ENCODE results near the gene CDH23. TPM values are rescaled to one million over a fixed set of nuclear protein-coding genes. Genes with fewer than 3 reads are reported as not detected.

CDH23 gene
- total RNA-seq, 4 donors from 2014 or later = 13.8 to 20.1 (median 17.3) TPM

- 57 to 69% methylated on average over 2 of the region's 2 CpGs for WGBS, 2 donors
- H3K9me3 ChIP-seq = no peaks in the 10 kb centered on the region
- TF ChIP-seq EP300 (IDR thresholded peaks at IDR 0.05) (no peak), POLR2A (IDR thresholded peaks at IDR 0.05) (no peak), CTCF (IDR thresholded peaks at IDR 0.05) (no peak)
- peaks cover 0 to 41% (median 27%) of the 10 kb centered on the region in 4 donors for H3K4me1 ChIP-seq
- no peak overlapping the region for H3K4me3 ChIP-seq
- H3K27me3 ChIP-seq = no peaks in the 10 kb centered on the region
- DNase-seq (ENCODE audit: low spot score in 2 of 2) = no peak
- H3K27ac ChIP-seq = no peak overlapping the region
- H3K36me3 ChIP-seq = no peaks in the 10 kb centered on the region
Observed at GRCh38 chr10:71776481-71776925, 379.8 kb downstream of the CDH23 start.

GRCh38 chr10:71777213-71777985, 380.7 kb downstream of the CDH23 start:
- no peak overlapping the region for H3K4me3 ChIP-seq
- H3K9me3 ChIP-seq = no peaks in the 10 kb centered on the region
- no peaks in the 10 kb centered on the region for H3K36me3 ChIP-seq
- no peak for DNase-seq (ENCODE audit: low spot score in 2 of 2)
- H3K27ac ChIP-seq = no peak overlapping the region
- 90 to 94% methylated on average over 17 of the region's 17 CpGs for WGBS, 2 donors
- peaks cover 0 to 32% (median 19%) of the 10 kb centered on the region in 4 donors for H3K4me1 ChIP-seq
- H3K27me3 ChIP-seq = no peaks in the 10 kb centered on the region
- TF ChIP-seq EP300 (IDR thresholded peaks at IDR 0.05) (no peak), CTCF (IDR thresholded peaks at IDR 0.05) (no peak), POLR2A (IDR thresholded peaks at IDR 0.05) (no peak)

GRCh38 chr10:71778071-71778825, 381.5 kb downstream of the CDH23 start:
- Histone ChIP-seq H3K27me3 (no peaks in the 10 kb centered on the region), H3K4me1 (peaks cover 0 to 35% (median 18%) of the 10 kb centered on the region in 4 donors), H3K36me3 (no peaks in the 10 kb centered on the region), H3K27ac (no peak overlapping the region), H3K4me3 (no peak overlapping the region), H3K9me3 (no peaks in the 10 kb centered on the region)
- WGBS, 2 donors = 80 to 90% methylated on average over 10 to 11 of the region's 11 CpGs
- TF ChIP-seq CTCF (IDR thresholded peaks at IDR 0.05) (no peak), POLR2A (IDR thresholded peaks at IDR 0.05) (no peak), EP300 (IDR thresholded peaks at IDR 0.05) (no peak)
- DNase-seq (ENCODE audit: low spot score in 2 of 2) = no peak

GRCh38 chr10:71779641-71780040, 382.9 kb downstream of the CDH23 start:
- Histone ChIP-seq H3K36me3 (no peaks in the 10 kb centered on the region), H3K9me3 (no peaks in the 10 kb centered on the region), H3K4me3 (no peak overlapping the region), H3K27ac (no peak overlapping the region), H3K4me1 (peaks cover 0 to 26% (median 8%) of the 10 kb centered on the region in 4 donors), H3K27me3 (no peaks in the 10 kb centered on the region)
- WGBS, 2 donors = 89% methylated on average over 6 of the region's 6 CpGs
- no peak for DNase-seq (ENCODE audit: low spot score in 2 of 2)
- TF ChIP-seq EP300 (IDR thresholded peaks at IDR 0.05) (no peak), POLR2A (IDR thresholded peaks at IDR 0.05) (no peak), CTCF (IDR thresholded peaks at IDR 0.05) (no peak)

GRCh38 chr10:71780156-71780555, 383.4 kb downstream of the CDH23 start:
- no peak for DNase-seq (ENCODE audit: low spot score in 2 of 2)
- 88 to 91% methylated on average over 7 of the region's 7 CpGs for WGBS, 2 donors
- H3K27ac ChIP-seq = no peak overlapping the region
- H3K9me3 ChIP-seq = no peaks in the 10 kb centered on the region
- no peak for TF ChIP-seq EP300 (IDR thresholded peaks at IDR 0.05)
- no peak for TF ChIP-seq CTCF (IDR thresholded peaks at IDR 0.05)
- no peak for TF ChIP-seq POLR2A (IDR thresholded peaks at IDR 0.05)
- H3K4me1 ChIP-seq = peaks cover 0 to 21% (median 4%) of the 10 kb centered on the region in 4 donors
- no peaks in the 10 kb centered on the region for H3K27me3 ChIP-seq
- no peak overlapping the region for H3K4me3 ChIP-seq
- no peaks in the 10 kb centered on the region for H3K36me3 ChIP-seq
